COLO668 (cell line): Measurements from ENCODE around the gene AMBRA1.
A peak's percentile ranks its signal among the peaks of the same experiment; 100 is the strongest.

Experiments
- DNase-seq: peaks from one replicate; lab custom pipeline; 2025; ENCODE audit not compliant: unreplicated experiment; lab: John Stamatoyannopoulos, UW

AMBRA1 gene

GRCh38 chr11:46359953-46360352 lies 233.9 kb downstream of the AMBRA1 start:
- DNase-seq, result no peak

GRCh38 chr11:46357483-46357936 lies 236.3 kb downstream of the AMBRA1 start:
- peak; percentile 84 for DNase-seq

- DNase-seq, result no peak
Observed at GRCh38 chr11:46356924-46357482, 236.8 kb downstream of the AMBRA1 start.

- DNase-seq, result no peak
Observed at GRCh38 chr11:46353698-46354097, 240.1 kb downstream of the AMBRA1 start.

- peak; percentile 43 for DNase-seq
Observed at GRCh38 chr11:46352063-46352841, 241.6 kb downstream of the AMBRA1 start.

GRCh38 chr11:46351606-46352005 lies 242.2 kb downstream of the AMBRA1 start:
- DNase-seq, result no peak

- no peak for DNase-seq
Observed at GRCh38 chr11:46351148-46351547, 242.7 kb downstream of the AMBRA1 start.

GRCh38 chr11:46350695-46351094 lies 243.1 kb downstream of the AMBRA1 start:
- DNase-seq, result no peak

- peak; percentile 48 for DNase-seq
Observed at GRCh38 chr11:46348566-46349401, 245.0 kb downstream of the AMBRA1 start.

GRCh38 chr11:46347637-46348311 lies 246.0 kb downstream of the AMBRA1 start:
- peak; percentile 51 for DNase-seq

- DNase-seq, result peak; percentile 94
Observed at GRCh38 chr11:46346886-46347636, 246.8 kb downstream of the AMBRA1 start, which contains the start of gene DGKZ. TSS of gene DGKZ (plus strand) at chr11:46347463. CDS start at chr11:46347660, 197 bp downstream.
